GM12872 (cell line): ENCODE results near the gene SCFD2.

ENCODE experiments used
- TF ChIP-seq, protein P1 (sequence below): IDR thresholded peaks from 3 replicates; pipeline ENCODE4 v1.5.1; 2011; ENCODE audit warnings: low read depth, mild to moderate bottlenecking, low read length, moderate library complexity; ENCODE audit not compliant: insufficient read depth

SCFD2 gene

DNA sequence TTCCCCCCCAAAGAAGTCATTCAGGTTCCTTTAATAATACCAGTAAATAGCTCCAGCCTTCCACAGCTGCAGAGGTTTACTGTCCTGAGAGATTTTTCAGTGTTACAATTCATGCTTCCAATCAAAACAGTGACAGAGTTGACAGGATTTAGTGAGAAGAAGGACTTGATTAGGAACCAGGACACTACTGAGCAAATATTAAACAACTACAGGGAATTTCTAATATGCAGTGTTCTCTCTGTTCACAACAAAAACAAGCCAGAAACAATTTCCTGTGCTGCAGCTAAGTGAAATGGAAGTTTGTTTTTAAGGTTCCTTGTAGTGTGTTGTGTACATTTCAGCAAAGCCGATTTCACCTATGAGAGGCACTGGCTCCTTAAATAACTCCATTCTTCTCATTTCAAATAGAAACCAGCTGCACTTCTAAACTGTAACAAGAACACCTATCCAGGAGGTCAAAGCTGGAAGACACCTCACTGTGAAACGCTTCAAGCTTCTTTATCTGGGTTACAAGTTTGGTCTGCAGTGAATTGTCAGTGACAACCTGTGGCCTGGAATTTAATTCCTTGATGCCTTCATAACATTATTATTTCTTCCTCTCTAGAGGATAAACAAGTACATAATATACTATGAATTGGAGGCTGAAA lies 354.5 kb downstream of the SCFD2 start:
- TF ChIP-seq, protein P1, sequence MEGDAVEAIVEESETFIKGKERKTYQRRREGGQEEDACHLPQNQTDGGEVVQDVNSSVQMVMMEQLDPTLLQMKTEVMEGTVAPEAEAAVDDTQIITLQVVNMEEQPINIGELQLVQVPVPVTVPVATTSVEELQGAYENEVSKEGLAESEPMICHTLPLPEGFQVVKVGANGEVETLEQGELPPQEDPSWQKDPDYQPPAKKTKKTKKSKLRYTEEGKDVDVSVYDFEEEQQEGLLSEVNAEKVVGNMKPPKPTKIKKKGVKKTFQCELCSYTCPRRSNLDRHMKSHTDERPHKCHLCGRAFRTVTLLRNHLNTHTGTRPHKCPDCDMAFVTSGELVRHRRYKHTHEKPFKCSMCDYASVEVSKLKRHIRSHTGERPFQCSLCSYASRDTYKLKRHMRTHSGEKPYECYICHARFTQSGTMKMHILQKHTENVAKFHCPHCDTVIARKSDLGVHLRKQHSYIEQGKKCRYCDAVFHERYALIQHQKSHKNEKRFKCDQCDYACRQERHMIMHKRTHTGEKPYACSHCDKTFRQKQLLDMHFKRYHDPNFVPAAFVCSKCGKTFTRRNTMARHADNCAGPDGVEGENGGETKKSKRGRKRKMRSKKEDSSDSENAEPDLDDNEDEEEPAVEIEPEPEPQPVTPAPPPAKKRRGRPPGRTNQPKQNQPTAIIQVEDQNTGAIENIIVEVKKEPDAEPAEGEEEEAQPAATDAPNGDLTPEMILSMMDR: no peak

DNA sequence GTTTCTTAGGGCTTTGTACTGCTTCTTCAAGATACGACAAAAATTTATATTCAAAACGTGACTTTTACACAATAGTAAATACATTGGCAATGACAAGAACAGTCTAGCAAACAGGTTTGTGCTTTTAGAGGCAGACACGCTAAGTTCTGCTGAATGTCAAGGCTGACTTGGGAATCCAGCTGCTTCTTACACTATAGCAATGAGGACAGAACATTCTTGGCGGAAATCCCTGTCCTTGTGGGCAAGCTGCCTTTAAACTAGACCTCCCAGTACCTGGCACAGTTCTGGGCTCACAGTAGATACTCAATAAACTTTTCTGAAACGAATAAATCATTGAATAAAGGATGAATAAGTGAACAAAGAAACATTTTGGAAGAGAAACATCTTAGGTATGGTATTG lies 355.5 kb downstream of the SCFD2 start:
- TF ChIP-seq, protein P1: no peak

DNA sequence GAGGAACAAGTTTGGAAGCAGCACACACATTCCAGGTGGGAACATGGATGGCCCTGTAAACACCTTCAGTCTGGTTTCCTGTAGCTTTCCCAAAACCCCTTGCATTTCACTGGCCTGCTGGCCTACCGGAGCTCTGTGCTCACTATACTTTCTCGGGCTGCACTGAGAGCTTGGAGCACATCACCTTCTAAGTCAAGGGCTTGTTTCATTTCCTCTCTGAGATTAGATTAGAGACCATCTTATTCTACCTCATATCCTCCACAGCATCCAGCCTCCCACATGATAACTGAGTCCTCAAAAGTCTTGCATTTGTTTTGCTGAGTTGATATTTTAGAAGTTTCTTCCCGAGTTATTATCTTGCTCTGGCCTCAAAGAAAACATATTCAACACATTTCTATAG lies 356.0 kb downstream of the SCFD2 start:
- TF ChIP-seq, protein P1: no peak

DNA sequence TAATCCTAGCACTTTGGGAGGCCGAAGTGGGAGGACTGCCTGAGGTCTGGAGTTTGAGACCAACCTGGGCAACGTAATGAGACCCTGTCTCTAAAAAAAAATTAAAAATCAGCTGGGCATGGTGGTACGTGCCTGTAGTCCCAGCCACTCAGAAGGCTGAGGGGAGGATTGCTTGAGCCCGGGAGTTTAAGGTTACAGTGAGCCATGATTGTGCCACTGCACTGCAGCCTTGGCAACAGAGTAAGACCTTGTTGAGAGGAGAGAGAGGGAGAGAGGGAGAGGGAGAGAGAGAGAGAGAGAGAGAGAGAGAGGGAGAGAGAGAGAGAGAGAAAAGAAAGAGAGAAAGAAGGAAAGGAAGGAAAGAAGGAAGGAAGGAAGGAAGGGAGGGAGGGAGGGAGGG lies 358.8 kb downstream of the SCFD2 start:
- TF ChIP-seq, protein P1: no peak

DNA sequence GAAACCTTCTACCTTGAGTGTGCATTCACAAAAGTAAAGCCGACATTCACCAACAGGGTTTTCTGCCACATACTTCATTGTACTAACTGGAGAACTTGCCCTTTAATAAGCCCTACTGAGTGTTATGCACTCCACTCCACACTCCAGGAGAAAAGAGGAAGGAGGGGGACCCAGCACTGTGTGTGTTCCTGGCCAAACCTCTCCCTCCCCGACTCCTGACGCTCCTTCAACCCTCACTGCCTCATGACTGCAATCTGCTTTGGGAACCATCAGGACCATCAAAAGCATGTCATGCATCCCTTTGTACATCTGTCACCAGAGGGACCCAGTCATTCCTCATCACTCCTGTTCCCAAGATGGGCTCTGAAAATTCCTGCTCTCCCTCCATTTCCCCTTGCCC lies 360.1 kb downstream of the SCFD2 start:
- TF ChIP-seq, protein P1: no peak

DNA sequence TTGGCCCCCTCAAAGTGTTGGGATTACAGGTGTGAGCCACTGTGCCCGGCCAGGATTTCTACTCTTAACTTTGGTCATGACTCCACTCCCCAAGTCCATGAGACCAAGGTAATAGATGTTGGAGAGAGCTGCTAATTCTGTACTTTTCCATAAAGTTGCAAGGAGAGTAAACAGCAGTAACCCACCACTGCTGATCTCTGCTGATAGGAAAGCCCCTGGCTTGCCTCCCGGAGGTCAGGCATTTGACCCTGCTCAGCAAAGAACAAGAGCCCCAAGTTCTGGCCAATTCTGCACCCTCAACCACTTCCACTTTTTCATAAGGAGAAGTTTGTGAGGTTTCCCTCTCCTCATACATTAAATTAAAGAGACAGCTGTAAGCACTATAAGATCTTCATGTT lies 360.7 kb downstream of the SCFD2 start:
- TF ChIP-seq, protein P1: no peak

DNA sequence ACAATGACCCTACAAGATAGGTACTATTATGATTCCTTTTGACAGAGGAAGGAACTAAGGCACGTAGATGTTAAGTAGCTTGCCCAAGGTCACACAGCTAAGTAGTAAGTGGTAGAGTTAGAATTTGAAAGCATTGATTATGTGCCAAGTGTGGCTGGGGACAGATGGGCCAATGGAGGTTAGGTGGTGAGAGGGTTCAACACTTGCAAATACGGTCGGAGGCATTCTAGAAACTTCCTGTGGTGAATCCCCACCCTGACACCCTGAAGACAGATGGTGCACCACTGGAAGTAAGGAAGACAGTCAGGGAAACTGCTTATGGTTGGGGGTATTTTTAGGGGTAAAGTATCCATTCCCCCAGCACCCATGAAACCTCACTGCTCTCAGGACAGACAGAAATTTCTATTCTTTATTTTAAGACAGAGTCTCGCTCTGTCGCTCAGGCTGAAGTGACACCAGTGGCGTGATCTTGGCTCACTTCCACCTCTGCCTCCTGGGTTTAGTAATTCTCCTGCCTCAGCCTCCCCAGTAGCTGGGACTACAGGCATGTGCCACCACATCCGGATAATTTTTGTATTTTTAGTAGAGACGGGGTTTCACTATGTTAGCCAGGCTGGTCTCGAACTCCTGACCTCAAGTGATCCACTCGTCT lies 361.2 kb downstream of the SCFD2 start:
- TF ChIP-seq, protein P1: no peak
